GM21367 (cell line): ENCODE measurements around the gene RBBP4.
"Not testable (repeated sequence)": the region's sequence is repeated elsewhere in the genome, so short reads cannot be mapped to it uniquely, and the experiment has no call there.

Experiments used
- ATAC-seq: cut with Tn5 transposase; IDR thresholded peaks from one replicate; pipeline ENCODE4 v1.9.1; 2021; ENCODE audit not compliant: unreplicated experiment

The RBBP4 gene

GRCh38 chr1:32636914-32637645 is 13.9 kb upstream of the RBBP4 start:
- ATAC-seq, result no peak

GRCh38 chr1:32639489-32640075 is 11.4 kb upstream of the RBBP4 start:
- ATAC-seq, result no peak

GRCh38 chr1:32642292-32642827 is 8.6 kb upstream of the RBBP4 start:
- ATAC-seq, result not testable (repeated sequence)

- no peak for ATAC-seq
These were observed 6.6 kb upstream of the RBBP4 start for GRCh38 chr1:32644426-32644825.

GRCh38 chr1:32647308-32648134 is 3.5 kb upstream of the RBBP4 start:
- no peak for ATAC-seq

- peak; percentile 57 for ATAC-seq
These were observed 708 bp upstream of the RBBP4 start, which contains the start of gene ZBTB8OS for GRCh38 chr1:32650248-32650751. ZBTB8OS (minus strand) TSS chr1:32650550; CDS start chr1:32650529, 21 bp downstream.

- peak; percentile 22 for ATAC-seq
These were observed 559 bp downstream of the RBBP4 start for GRCh38 chr1:32651461-32652073.

- ATAC-seq, result no peak
These were observed 1.4 kb downstream of the RBBP4 start for GRCh38 chr1:32652244-32652962.

GRCh38 chr1:32659581-32659980 is 8.6 kb downstream of the RBBP4 start:
- ATAC-seq, result no peak

GRCh38 chr1:32665915-32666314 is 14.9 kb downstream of the RBBP4 start:
- no peak for ATAC-seq

- ATAC-seq, result no peak
These were observed 16.0 kb downstream of the RBBP4 start for GRCh38 chr1:32666901-32667566.

- not testable (repeated sequence) for ATAC-seq
These were observed 17.7 kb downstream of the RBBP4 start for GRCh38 chr1:32668716-32669115.

- ATAC-seq, result no peak
These were observed 25.9 kb downstream of the RBBP4 start for GRCh38 chr1:32676945-32677344.

- ATAC-seq, result not testable (repeated sequence)
These were observed 29.0 kb downstream of the RBBP4 start for GRCh38 chr1:32679993-32680392.

GRCh38 chr1:32680642-32681041 is 29.6 kb downstream of the RBBP4 start:
- ATAC-seq, result no peak

- no peak for ATAC-seq
These were observed 30.5 kb downstream of the RBBP4 start for GRCh38 chr1:32681509-32681908.

GRCh38 chr1:32681999-32682398 is 31.0 kb downstream of the RBBP4 start:
- no peak for ATAC-seq

GRCh38 chr1:32683397-32683796 is 32.4 kb downstream of the RBBP4 start:
- ATAC-seq, result no peak

GRCh38 chr1:32684167-32684811 is 33.3 kb downstream of the RBBP4 start:
- no peak for ATAC-seq
